MCF 10A (cell line): Measurements from ENCODE around the gene GALNT13. TPM values are rescaled to one million over a fixed set of nuclear protein-coding genes. Genes with fewer than 3 reads are reported as not detected.

Source experiments
- BruUV-seq: library from RNA; stranded (reverse); fragments of 400-500 nt; replicated peaks from 2 replicates; lab custom pipeline; 2021; lab: Mats Ljungman, UMichigan
- CTCF ChIA-PET: fragments of 300-600 bp; sonication (Branson Sonifier 250); formaldehyde crosslinking; extraction: SDS; loops from one replicate; lab custom pipeline; 2021; ENCODE audit warnings: antibody characterized with exemption, inconsistent platforms; lab: Yijun Ruan, JAX
- POLR2A ChIA-PET: fragments of 300-600, 350-650 bp; sonication (Branson Sonifier 250); formaldehyde crosslinking; extraction: SDS; loops from one replicate; lab custom pipeline; 2020; ENCODE audit warnings: antibody characterized with exemption, inconsistent platforms; lab: Yijun Ruan, JAX
- DNase-seq: peaks from one replicate; pipeline ENCODE4 v3.0.0-alpha.2; 2018; ENCODE audit not compliant: unreplicated experiment
- H3K27ac Mint-ChIP-seq: one replicate; pipeline ENCODE4 v1.8.0; 2022; ENCODE audit warnings: mild to moderate bottlenecking, low read depth, mixed read lengths; ENCODE audit not compliant: unreplicated experiment
- H3K27me3 Mint-ChIP-seq: one replicate; pipeline ENCODE4 v1.8.0; 2022; ENCODE audit warnings: mixed read lengths; ENCODE audit not compliant: insufficient read depth, unreplicated experiment
- H3K36me3 Mint-ChIP-seq: one replicate; pipeline ENCODE4 v1.8.0; 2022; ENCODE audit warnings: mild to moderate bottlenecking, moderate library complexity, mixed read lengths; ENCODE audit not compliant: insufficient read depth, unreplicated experiment
- H3K4me1 Mint-ChIP-seq: one replicate; pipeline ENCODE4 v1.8.0; 2022; ENCODE audit warnings: mixed read lengths; ENCODE audit not compliant: insufficient read depth, unreplicated experiment
- H3K4me3 Mint-ChIP-seq: one replicate; pipeline ENCODE4 v1.8.0; 2022; ENCODE audit warnings: mild to moderate bottlenecking, moderate library complexity, mixed read lengths; ENCODE audit not compliant: unreplicated experiment
- H3K9me3 Mint-ChIP-seq: one replicate; pipeline ENCODE4 v1.8.0; 2022; ENCODE audit warnings: mixed read lengths; ENCODE audit not compliant: unreplicated experiment
- intact Hi-C: fragments of 100-400 bp; cut with micrococcal nuclease; formaldehyde crosslinking; loops from 2 replicates; pipeline ENCODE4 v1.14.1; 2022
- total RNA-seq: library from RNA; stranded (reverse); gene quantifications from 2 replicates; pipeline ENCODE4 v1.2.3, GENCODE V29; 2022
- TF ChIP-seq, protein P1 (sequence below): fragments of 200-600 bp; IDR thresholded peaks from one replicate; pipeline ENCODE4 v1.8.0; 2022; ENCODE audit warnings: antibody characterized with exemption, mild to moderate bottlenecking; ENCODE audit not compliant: unreplicated experiment

Gene GALNT13
- total RNA-seq, 1 experiment from 2014 or later: 0.54 TPM

DNA sequence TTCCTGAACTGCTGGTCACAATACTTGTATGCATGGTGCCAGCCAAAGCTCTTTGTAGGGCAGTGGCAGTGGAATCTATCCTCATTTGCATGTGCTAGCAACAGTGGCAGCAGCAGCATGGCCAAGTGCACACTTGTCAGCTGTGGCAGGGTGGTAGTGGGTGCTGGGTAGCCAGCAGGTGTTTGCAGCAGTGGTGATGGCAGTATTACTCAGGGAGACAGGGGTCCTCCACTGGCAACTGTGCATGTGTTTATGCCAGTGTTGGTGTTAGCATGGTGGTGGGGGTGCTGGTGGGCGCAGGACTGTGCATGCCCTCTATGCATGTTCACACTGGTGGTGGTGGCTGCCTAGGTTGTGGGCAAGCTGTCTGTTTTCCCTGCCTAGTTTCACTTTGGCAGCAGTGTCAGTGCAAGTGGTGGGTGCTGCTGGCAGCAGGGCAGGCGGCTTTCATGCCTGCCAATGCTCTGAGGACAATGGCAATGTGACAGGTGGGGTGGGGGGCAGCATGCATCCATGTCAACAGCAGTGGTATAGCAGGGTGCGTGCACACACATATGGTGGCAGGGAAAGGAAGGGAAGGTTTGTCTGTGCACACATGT is 41.2 kb downstream of the GALNT13 start:
- no TSS peak for BruUV-seq
- intact Hi-C loops: no loop called here
- Mint-ChIP-seq H3K9me3 (peaks cover 28% of the 10 kb centered on the region), H3K27me3 (no peaks in the 10 kb centered on the region), H3K4me1 (no peaks in the 10 kb centered on the region), H3K4me3 (no peak overlapping the region), H3K27ac (no peak overlapping the region), H3K36me3 (no peaks in the 10 kb centered on the region)
- CTCF ChIA-PET: interaction anchor here (0.6 kb wide), 1 partner anchor 106 kb away, joined by 3 read pairs; no protein-coding TSS in a partner anchor
- POLR2A ChIA-PET: no interaction called here
- no peak for DNase-seq
- TF ChIP-seq, protein P1, sequence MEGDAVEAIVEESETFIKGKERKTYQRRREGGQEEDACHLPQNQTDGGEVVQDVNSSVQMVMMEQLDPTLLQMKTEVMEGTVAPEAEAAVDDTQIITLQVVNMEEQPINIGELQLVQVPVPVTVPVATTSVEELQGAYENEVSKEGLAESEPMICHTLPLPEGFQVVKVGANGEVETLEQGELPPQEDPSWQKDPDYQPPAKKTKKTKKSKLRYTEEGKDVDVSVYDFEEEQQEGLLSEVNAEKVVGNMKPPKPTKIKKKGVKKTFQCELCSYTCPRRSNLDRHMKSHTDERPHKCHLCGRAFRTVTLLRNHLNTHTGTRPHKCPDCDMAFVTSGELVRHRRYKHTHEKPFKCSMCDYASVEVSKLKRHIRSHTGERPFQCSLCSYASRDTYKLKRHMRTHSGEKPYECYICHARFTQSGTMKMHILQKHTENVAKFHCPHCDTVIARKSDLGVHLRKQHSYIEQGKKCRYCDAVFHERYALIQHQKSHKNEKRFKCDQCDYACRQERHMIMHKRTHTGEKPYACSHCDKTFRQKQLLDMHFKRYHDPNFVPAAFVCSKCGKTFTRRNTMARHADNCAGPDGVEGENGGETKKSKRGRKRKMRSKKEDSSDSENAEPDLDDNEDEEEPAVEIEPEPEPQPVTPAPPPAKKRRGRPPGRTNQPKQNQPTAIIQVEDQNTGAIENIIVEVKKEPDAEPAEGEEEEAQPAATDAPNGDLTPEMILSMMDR: no peak

DNA sequence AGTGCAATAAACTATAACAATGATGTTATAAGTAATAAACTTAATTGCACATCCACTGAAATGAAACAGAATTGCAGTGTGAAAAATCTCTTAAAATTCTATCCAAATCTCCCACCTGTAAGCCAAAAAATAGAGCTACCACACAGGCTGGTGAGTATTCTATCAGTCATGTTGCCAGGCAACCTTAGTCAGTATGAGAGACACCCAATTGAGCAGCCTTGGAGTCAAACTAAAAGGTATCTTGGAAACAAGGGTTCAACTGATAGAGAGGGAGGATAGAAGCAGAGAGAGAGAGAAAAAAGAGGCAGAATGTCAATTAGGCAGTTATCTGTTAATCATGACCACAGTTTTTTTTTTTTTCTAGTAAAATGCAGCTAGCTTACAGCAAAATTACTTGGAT is 45.8 kb downstream of the GALNT13 start:
- no peaks in the 10 kb centered on the region for H3K36me3 Mint-ChIP-seq
- no peak for DNase-seq
- no peak overlapping the region for H3K27ac Mint-ChIP-seq
- ChIA-PET POLR2A (no interaction called here), CTCF (no interaction called here)
- no peaks in the 10 kb centered on the region for H3K27me3 Mint-ChIP-seq
- no peaks in the 10 kb centered on the region for H3K4me1 Mint-ChIP-seq
- intact Hi-C loops: no loop called here
- no peak overlapping the region for H3K4me3 Mint-ChIP-seq
- TF ChIP-seq, protein P1: no peak
- no TSS peak for BruUV-seq
- H3K9me3 Mint-ChIP-seq: peaks cover 5% of the 10 kb centered on the region

DNA sequence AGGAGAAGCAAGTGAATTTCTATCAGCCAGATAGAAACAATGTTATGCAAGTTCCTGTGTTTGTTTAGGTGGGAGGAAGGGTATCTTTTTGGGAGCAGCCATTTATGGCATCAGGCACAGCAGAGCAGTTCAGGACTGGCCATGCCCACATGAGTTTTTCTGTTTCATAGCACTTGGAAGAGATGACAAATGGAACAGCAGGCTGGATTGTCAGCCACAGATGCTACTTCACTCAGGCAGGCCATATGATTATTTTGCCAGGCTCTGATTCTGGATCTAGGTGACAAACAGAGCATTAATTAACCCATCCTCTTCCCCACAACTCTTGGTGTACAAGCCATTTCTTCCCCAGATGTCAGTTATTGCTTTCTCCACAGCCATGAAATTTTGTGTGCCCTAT is 63.8 kb downstream of the GALNT13 start:
- intact Hi-C loops: no loop called here

DNA sequence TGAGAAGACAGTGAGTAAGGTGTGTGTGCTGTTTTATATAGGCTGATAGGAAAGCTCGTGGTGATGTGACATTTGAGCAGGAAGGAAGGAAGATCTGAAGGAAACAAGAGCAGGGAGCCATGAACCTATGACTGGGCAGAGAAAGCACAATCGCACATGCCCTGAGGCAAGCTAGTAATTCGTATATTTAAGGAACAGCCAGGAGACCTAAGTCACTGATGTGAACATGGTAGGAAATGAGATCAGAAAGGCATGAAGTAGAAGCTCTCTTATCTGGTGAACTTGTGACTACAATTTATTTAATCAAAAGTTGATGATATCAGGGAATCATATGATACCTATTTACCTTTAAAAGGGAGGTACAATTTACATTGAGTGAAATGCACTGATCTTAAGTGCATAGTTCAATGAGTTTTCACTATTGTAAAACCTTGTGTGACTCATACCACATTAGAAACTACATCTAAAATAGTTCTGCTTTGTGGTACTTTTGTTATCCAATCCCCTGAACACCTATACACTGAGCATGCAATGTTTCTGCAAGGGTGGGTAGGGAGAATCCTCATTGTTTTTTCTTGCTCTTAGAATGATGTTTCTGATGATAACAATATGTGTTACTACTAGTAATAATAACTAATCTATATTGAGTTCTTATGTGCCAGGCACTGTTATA is 67.5 kb downstream of the GALNT13 start:
- DNase-seq: no peak
- Mint-ChIP-seq H3K27ac (no peak overlapping the region), H3K9me3 (no peaks in the 10 kb centered on the region)

More for the DNA sequence above, 63.8 kb downstream of the GALNT13 start:
- Mint-ChIP-seq H3K27ac (no peak overlapping the region), H3K4me1 (peaks cover 5% of the 10 kb centered on the region), H3K4me3 (no peak overlapping the region), H3K27me3 (no peaks in the 10 kb centered on the region), H3K36me3 (no peaks in the 10 kb centered on the region), H3K9me3 (peaks cover 7% of the 10 kb centered on the region)
- no TSS peak for BruUV-seq
- ChIA-PET CTCF (no interaction called here), POLR2A (no interaction called here)
- TF ChIP-seq, protein P1: no peak
- DNase-seq: no peak

More for the DNA sequence above, 67.5 kb downstream of the GALNT13 start:
- BruUV-seq: no TSS peak
- ChIA-PET POLR2A (no interaction called here), CTCF (interaction anchor here (0.5 kb wide), 1 partner anchor 151 kb away, joined by 3 read pairs; no protein-coding TSS in a partner anchor)
- Mint-ChIP-seq H3K4me3 (no peak overlapping the region), H3K4me1 (peaks cover 5% of the 10 kb centered on the region), H3K36me3 (no peaks in the 10 kb centered on the region), H3K27me3 (no peaks in the 10 kb centered on the region)
- intact Hi-C loops: no loop called here
- TF ChIP-seq, protein P1: no peak
